ENCODE results near the gene CISH.

Gene CISH

DNA sequence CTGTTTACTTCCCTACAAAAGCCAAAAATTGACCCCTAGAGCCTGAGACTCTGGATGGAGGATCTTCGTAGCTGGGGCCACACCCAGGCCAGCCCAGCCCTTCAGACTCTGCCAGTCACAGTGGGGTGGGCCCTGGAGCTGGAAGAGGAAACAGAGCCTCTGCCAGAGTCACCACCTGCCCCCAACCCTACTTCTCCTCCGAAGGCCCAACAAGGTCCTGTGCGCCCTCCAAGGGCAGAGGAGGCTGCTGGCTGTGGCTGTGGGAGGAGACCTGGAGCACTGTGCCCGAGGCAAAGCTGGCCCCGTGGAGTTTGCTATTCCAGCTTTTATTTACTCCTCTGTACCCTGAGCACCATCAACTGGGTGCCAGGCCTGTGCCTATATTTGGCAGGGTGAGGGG, 19.0 kb downstream of the CISH start:
- DNase-seq, result no peak

DNA sequence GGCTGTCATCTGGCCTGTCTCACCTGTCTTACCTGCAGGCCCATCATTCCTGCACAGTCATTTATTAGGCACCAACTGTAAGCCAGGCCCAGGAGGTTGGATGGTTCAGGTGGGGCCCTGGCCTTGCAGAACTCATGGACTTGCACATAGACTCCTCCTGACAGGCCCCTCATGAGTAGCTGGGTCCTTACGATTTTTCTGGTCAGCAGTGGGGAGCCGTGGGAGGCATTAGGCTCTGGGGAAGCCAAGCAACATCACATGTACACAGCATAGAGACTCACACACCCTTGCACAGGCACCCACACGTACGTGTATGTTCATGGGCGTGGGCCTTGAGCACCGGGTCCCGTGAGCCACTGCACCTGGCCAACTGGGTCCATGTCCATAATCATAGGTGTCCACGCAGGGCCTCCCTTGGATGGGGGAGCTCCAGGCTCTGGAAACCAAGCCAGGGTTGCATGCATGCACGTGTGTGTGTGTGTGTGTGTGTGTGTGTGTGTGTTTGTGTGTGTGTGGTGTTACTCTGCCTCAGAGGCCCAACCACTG, 20.3 kb downstream of the CISH start:
- no peak for DNase-seq

GRCh38 chr3:50588759-50589433, 22.7 kb downstream of the CISH start:
- no peak for DNase-seq

- DNase-seq, result no peak
These were observed 23.5 kb downstream of the CISH start for GRCh38 chr3:50587806-50588758.

DNA sequence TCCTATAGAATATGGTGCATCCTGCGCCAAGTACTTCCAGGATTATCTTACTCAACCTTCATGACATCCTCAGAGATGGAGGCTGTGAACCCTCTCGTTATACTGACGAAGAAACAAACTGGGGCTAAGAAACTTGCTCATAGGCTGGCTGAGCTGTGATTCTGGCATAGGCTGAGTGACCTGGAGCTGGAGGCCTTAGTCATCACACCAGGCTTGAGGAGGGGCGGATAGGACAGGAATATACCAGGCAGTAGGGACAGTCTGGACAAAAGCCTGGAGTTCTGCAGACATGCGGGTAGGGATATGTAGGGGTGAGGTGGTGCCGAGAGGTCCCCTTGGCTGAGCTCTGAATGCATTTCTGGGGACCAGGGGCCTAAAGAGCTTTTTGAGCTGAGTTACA, 24.2 kb downstream of the CISH start:
- no peak for DNase-seq

- no peak for DNase-seq
These were observed 24.9 kb downstream of the CISH start for GRCh38 chr3:50586763-50587070.

- no peak for DNase-seq
These were observed 25.4 kb downstream of the CISH start for GRCh38 chr3:50585919-50586762.

DNA sequence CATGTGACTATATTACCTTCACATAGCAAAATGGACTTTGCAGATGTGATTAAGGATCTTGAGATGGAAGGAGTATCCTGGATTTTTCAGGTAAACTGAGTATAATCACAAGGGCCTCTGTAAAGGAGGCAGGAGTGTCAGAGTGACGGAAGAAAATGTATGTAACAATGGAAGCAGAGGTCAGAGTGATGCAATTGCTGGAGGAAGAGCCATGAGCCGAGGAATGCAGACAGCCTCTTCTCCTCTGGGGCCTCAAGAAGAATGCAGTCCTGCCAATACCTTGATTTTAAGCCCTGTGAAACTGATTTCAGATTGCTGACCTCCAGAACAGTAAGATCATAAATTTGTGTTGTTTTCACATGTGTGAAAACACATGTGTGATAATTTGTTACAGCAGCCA, 27.2 kb downstream of the CISH start:
- DNase-seq, result no peak

DNA sequence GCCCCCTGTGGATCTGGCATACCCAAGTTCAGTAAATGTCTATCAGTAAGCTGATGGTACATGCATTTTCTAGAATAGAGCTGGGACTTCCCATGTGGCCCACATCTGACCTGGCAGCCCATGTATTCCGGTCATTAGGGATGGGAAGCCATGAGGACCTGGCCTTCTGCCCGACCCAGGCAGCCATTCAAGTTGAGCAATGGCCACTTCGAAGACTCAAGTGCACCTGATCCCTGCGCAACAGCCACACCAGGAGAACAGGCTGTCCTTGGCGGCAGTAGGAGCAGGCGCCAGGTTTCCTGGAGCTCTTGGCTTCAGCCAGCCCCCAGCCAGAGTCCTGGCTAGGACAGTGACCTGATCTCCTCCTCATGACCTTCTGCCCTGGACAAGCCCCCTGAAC, 27.7 kb downstream of the CISH start:
- DNase-seq, result peak; percentile 22

DNA sequence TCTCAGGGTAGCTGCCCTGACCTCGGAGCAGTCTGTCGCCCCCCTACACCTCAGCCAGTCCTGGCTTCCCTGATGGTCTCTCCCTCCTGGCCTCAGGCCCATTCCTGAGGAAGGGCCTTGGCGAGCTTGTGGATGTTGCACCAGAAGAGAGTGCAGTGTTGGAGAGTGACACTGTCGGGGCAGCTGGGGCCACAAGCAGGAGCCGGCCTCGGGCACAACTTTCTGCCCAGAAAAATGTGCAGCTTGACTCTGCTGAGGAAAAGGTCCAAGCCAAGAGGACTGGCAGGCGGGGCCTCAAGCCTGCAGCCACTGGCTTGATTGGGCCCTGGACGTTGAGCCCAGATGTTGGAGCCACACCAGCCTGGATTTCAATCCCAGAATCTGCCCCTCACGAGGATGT, 29.5 kb downstream of the CISH start:
- no peak for DNase-seq

DNA sequence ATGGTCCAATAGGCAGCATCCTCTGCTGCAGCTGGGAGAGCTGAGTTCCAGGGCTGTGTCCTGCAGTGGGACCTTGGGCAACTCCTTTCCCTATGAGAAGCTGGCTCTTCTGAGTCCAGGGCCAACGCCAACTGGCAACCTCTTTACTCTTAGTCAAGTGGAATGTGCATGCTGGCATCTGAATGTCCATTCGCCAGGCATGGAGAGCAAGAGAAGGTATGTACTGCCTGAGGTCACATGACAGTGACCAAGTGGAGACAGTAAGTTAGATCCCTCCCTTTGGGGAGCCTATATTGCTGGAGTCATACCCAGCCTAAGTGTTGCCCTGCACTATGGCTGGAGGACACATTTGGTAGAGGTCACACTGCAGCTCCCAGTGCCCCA, 30.1 kb downstream of the CISH start:
- no peak for DNase-seq

DNA sequence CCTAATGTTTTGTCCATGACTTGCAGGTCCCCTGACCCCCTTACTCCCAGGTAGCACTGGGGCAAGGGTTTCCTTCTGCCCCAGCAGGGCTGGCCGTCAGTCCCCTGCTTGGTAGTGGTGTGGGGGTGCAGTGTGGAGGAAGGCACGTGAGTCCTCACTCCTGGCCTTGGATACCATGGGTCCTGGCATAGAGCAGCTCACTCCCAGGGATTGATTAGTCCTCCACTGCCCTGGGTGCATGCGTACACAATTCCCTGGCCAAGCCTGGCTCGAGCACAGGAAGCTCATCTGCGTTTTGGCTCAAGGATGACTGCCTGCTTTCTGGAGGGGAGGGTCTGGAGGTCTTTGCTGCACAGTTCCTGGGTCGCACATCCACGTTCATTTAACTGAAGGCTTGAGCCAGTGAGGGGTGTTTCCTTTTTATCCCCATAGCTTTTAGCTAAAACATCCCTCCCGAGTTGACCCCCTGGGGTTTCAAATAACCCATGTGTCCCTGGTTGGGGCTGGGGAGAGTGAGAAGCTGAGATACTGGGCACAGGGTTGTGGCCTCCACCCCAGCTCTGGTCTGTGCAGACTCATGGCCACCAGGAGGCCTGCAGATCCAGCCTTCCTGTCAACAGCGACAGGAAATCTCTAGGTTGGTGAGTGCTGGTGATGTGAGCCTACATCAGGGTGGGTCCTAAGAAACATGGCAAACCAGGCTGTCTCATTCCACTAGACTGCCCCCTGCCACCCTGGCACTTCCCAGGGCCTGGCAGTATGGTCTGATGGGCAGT, 30.7 kb downstream of the CISH start:
- no peak for DNase-seq

DNA sequence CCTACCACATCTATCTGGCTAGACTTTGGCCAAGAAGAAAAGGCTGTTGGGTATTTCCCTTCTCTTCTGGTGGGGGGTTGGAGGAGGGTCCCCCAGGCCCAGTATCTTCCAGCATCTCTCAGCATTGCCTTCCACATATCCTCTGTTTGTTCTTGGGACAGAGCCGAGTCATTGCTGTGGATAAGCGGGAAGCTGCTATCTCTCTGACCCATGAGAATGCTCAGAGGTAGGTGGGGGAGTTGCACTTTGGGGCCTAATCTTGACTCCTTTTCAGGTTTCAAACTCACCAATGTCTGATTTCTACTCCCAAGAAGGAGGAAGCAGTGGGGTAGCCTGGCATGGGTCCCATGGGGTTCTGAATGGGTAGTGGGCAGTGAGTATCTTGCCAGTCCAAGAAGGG, 34.2 kb downstream of the CISH start:
- DNase-seq, result no peak

DNA sequence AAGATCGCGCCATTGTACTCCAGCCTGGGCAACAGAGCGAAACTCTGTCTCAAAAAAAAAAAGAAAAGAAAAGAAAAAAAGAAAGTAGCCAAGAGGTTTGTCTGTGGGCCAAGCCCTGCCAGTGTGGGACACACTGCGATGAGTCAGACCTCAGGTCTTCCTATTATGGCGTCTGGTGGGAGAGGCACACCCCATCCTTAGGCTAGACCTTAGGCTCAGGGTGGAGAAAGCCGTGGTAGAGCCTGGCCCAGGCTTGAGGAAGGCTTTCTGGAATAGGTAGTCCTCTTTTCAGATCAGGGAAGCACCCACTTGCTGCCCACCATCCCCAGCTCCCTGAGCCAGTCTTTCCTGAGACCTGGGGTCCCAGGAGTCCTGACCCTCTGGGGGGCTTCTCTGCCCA, 36.2 kb downstream of the CISH start:
- no peak for DNase-seq

DNA sequence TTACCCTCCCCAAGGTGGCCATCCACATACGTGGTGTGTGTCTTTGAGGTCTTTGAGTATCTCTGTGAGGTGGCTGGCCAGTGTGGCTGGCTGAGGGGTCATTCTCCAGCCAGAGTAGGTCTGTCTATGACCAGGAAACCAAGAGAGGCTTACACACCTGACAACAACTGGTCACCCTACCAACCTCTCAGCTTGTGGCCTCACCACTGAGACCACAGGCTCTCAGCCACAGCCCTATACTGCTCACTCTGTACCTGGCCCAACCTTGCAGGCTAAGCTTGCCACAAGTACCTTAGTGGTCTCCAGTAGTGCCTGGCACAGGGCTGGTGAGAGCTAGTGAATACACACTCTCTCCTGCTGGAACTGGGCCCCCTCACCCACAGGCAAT, 37.1 kb downstream of the CISH start:
- no peak for DNase-seq

DNA sequence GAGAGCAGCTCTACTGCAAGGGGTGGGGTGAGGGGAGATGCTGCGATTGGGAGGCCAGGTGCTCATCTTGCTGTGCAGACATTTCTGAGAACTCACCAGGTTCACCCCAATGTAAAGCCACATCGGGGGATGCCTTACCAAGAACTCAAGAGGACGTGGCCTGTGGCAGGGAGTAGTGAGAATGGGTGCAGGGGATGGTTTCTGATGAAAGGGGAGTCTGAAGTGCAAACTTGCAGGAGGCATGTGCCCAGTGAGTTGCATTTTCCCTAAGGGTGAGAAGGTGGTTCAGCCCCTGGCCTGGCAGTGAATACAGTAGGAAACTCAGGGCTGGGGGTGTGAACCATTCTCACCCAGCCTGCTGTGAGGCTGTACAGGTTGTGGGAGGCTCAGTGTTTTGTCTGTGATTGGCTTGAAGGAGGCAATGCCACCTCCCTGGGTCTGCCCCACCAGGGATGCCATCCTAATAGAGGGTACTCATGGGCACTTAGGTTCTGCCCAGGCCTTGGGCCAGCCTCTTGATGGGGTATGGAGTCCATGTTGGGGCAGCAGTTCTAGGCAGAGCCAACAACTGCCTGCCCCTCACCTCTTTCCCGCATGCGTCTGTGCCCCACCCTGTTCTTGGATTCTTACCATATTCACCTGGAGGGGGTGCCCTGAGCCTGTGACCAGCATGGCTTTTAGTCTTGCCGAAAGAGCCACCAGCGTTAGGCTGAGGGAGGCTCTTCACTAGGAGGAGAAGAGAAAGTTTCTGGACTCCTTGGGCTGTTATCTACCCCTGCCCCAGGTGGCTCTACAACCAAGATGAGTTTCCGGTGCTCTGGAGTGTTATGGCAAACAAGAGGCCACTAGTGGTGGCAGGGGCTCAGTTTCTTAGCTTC, 37.8 kb downstream of the CISH start:
- DNase-seq, result no peak

- DNase-seq, result no peak
These were observed 38.7 kb downstream of the CISH start for GRCh38 chr3:50572801-50573371.

GRCh38 chr3:50572158-50572557, 39.4 kb downstream of the CISH start:
- DNase-seq, result peak; percentile 30

- no peak for DNase-seq
These were observed 40.1 kb downstream of the CISH start for GRCh38 chr3:50571486-50571885.

- DNase-seq, result no peak
These were observed 40.9 kb downstream of the CISH start for GRCh38 chr3:50570508-50571279.
